Astrocyte of the spinal cord (primary cell): ENCODE measurements around the gene WDR27.
A peak's percentile ranks its signal among the peaks of the same experiment; 100 is the strongest.
"Not testable (repeated sequence)": the region's sequence is repeated elsewhere in the genome, so short reads cannot be mapped to it uniquely, and the experiment has no call there.

Experiments
- DNase-seq: peaks from one replicate; pipeline ENCODE4 v3.0.0; 2011; ENCODE audit warnings: low read depth, low spot score
- H3K4me3 ChIP-seq: 2 replicates; pipeline ENCODE4 v1.5.1; 2011; ENCODE audit warnings: low read depth, mild to moderate bottlenecking, low read length, moderate library complexity
- CTCF ChIP-seq: IDR thresholded peaks from 2 replicates; pipeline ENCODE4 v1.5.1; 2012; ENCODE audit warnings: low read depth, mild to moderate bottlenecking, low read length, inconsistent platforms
- in situ Hi-C: cut with HindIII; loops from 2 replicates; pipeline ENCODE4 v1.10.0; 2017; ENCODE audit warnings: low sequenced_read_pairs

The WDR27 gene

GRCh38 chr6:169617562-169617961 is 84.3 kb downstream of the WDR27 start:
- no peak for TF ChIP-seq CTCF
- no peak for DNase-seq
- in situ Hi-C loops = no loop called here
- H3K4me3 ChIP-seq = no peak overlapping the region

DNA sequence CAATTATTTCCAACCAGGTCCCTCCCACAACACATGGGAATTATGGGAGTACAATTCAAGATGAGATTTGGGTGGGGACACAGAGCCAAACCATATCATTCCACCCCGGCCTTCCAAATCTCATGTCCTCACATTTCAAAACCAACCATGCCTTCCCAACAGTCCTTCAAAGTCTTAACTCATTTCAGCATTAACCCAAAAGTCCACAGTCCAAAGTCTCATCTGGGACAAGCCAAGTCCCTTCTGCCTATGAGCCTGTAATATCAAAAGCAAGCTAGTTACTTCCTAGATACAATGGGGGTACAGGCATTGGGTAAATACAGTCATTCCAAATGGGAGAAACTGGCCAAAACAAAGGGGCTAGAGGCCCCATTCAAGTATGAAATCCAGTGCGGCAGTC is 93.2 kb downstream of the WDR27 start:
- DNase-seq, in situ Hi-C loops, H3K4me3 ChIP-seq: not testable (repeated sequence)

- in situ Hi-C loops = no loop called here
- no peak overlapping the region for H3K4me3 ChIP-seq
- TF ChIP-seq CTCF = no peak
- no peak for DNase-seq
These were observed 97.8 kb downstream of the WDR27 start for GRCh38 chr6:169604076-169604475.

DNA sequence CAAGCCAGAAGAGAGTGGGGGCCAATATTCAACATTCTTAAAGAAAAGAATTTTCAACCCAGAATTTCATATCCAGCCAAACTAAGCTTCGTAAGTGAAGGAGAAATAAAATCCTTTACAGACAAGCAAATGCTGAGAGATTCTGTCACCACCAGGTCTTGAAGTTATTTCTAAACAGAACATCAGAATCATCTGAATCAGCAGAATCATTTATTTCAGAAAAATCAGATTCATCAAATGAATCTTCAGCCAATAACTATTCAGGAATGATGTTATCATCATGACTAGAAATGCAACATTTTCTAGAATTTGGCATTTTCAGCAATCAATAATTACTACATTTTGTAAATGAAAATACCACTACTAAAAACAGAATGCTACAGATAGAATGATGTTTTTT is 100.7 kb downstream of the WDR27 start:
- H3K4me3 ChIP-seq, DNase-seq, in situ Hi-C loops: not testable (repeated sequence)

DNA sequence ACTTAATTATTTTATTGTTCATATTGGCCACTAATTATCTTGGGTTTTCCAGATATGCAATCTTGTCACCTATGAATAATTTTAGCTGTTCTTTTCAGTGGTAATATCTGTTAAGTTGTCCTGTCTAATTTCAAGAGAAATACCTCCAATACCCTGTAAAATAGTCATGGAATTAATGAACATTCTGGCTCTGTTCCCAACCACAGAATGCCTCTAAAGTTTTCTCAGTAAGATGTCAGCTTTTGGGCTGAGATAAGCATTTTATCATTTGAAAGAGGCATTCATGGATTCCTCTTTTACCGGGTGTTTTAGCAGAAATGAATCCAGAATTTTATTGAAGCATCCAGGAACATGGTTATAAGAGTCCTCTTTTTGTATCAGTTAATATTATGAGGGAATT is 109.3 kb downstream of the WDR27 start:
- in situ Hi-C loops = no loop called here
- no peak overlapping the region for H3K4me3 ChIP-seq
- no peak for TF ChIP-seq CTCF
- peak; percentile 79 for DNase-seq

GRCh38 chr6:169591616-169592015 is 110.2 kb downstream of the WDR27 start:
- no peak overlapping the region for H3K4me3 ChIP-seq
- in situ Hi-C loops = no loop called here
- DNase-seq = no peak
- TF ChIP-seq CTCF = no peak

GRCh38 chr6:169590376-169590939 is 111.4 kb downstream of the WDR27 start:
- TF ChIP-seq CTCF = no peak
- no peak for DNase-seq
- H3K4me3 ChIP-seq = no peak overlapping the region
- in situ Hi-C loops = no loop called here

- peak; percentile 87 for DNase-seq
- no peak overlapping the region for H3K4me3 ChIP-seq
- TF ChIP-seq CTCF = no peak
- in situ Hi-C loops = no loop called here
These were observed 112.1 kb downstream of the WDR27 start for GRCh38 chr6:169589699-169590257.
